ENCODE data around the gene PNLIPRP2.

The PNLIPRP2 gene

DNA sequence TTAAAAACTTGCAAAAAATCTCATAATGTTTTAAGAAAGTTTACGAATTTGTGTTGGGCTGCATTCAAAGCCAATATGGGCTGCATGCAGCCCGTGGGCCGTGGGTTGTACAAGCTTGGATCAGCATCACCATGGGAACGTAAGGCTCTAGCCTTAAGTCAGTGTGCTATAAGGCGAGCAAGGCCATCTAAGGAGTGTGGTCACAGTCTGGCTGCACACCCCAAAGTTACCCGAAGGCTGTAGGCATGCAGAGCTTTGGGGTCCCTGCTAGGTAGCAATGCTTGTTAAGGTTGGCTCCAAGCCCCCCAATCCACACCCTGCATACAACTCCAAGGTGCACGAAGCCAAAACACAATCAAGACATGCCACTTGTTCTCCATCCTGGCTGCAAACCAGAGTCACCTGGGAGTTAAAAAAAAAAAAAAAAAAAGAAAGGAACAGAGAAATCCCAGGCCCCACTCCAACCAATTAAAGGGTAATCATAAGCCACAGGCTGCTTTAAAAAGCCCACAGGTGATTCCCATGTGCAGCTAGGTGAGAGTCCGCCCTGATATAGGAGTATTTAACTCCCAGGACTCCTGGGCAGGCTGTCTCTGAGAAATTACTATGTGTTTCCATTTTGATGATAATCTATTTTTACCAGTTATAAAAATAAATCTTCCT, 8.5 kb upstream of the PNLIPRP2 start:
- DNase-seq (ENCODE audit: low spot score), result no peak

- no peak for DNase-seq (ENCODE audit: low spot score)
These were observed 7.3 kb upstream of the PNLIPRP2 start for GRCh38 chr10:116613471-116613870.

- no peak for DNase-seq (ENCODE audit: low spot score)
These were observed 6.0 kb upstream of the PNLIPRP2 start for GRCh38 chr10:116614796-116615195.

- DNase-seq (ENCODE audit: low spot score), result no peak
These were observed 5.5 kb upstream of the PNLIPRP2 start for GRCh38 chr10:116615199-116615776.

DNA sequence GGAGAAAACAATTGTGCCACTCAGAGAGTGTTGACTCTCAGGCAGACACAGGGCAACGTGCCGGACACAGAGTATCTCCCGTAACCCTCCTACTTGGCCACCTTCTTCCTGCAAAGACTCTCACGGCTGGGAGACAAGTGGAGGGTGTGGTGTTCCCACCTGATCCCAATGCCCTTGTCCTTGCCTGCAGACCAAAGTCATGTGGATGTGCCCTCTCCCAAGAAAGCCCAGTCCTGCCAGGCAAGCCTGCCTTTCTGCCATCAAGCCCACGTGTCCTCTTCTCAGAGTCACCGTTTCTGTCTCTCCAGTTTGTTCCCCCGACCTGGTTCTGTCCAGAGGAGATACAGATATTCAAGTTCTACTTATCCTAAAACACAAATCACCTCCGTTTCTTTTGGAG, 723 bp downstream of the PNLIPRP2 start:
- DNase-seq (ENCODE audit: low spot score), result no peak

DNA sequence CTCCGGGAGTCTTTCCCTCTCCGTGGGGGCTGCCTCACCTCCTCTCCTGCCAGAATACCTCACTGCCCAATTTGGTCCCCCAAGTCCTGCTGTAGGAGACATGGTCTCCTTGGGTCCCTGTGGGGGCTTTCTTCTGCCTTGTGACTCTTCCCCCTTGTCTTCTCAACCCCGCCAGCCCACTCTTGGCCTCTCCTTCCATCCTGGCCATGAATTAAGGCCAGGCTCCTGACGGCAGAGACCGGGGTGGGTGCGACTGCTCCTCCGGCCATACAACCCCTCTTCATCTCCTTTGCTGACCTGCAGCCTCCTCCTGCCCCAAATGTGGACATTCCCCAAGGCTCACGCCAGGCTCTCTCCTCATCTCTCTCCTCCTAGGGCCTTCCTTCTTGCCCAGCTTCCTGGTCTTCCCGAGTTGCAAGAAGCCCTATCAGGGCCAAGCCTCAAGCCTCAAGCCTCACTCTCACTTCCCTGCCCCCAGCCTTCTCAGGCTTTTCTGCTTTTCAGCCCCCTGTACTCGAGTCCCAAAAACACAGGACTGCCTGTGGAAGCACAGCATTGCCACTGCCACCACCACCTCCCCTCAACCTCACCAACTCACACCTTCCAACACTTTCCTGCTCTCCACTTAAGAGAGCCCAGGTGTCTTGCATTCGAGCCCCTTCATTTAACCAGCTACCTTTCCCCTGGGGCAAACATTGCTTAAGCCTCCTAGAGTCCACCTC, 1.3 kb downstream of the PNLIPRP2 start:
- no peak for DNase-seq (ENCODE audit: low spot score)

DNA sequence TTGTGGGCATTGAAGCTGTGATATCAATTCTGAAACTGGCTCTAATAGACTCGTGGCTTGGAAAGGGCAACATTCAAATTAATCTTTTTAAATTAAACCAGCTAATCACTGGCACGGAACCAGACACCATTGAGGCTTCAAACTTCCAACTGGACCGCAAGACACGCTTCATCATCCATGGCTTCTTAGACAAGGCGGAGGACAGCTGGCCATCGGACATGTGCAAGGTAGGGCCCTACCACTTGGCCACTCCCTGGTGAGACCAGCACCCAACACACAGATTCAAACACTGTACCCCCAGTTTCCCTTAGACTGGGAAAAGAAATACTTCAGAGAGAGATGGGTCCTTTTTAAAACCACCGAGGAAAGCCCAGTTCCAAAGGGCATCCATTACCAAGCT, 5.1 kb downstream of the PNLIPRP2 start:
- no peak for DNase-seq (ENCODE audit: low spot score)

DNA sequence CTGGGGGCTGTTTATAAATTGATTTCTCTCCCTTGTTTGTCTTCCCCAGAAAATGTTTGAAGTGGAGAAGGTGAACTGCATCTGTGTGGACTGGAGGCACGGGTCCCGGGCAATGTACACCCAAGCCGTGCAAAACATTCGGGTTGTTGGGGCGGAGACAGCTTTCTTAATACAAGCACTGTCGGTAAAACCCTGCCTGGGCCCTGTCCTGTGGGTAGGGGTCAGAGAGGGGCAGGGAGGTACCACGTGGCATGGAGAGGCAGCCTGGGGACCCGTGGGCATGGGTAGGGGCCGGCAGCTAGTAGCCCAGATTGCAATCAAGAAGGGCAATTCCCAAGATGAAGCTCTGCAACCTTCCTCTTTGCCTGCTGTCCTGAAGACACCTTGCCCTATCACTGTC, 6.1 kb downstream of the PNLIPRP2 start:
- no peak for DNase-seq (ENCODE audit: low spot score)

DNA sequence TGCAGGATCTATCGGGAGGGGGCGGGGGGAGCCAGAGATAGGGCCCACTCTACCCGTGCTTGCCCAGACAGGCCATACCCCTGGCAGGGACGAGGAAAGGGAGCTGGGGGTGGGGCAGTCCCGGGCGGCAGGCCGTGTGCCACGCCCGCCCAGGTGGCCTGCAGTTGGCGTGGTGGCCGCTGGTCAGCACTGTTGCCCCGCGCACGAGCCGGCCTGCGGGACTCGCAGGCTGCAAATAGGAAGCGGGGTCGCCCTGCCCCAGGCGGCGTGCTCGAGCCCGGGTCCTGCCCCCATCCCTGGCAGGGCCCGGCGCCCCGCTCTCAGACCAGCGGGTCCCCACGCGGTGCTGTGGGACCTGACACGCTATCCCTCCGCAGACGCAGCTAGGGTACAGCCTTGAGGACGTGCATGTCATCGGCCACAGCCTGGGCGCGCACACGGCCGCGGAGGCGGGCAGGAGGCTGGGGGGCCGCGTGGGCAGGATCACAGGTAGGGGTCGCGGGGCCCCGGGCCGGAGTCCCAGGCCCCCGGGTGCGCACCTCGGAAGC, 6.7 kb downstream of the PNLIPRP2 start:
- DNase-seq (ENCODE audit: low spot score), result no peak

DNA sequence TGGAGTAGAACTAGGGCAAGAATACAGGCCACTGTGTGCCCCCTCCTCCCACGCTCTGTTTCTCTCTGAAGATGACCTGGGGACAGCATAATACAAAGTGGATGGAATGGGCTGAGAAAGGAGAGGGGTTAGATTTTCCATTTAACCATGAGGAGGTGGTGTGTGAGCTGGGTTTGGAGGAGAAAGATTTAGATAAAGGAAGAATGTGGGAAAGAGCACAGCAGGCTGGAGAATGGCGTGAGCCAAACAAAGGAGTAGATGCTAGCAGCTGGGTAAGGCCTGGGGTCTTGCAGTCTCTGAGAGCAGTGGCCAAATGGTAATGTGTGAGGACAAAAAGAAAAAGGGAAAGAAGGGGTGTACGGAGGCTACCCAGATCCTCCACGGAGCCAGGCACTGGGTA, 8.6 kb downstream of the PNLIPRP2 start:
- no peak for DNase-seq (ENCODE audit: low spot score)

- no peak for DNase-seq (ENCODE audit: low spot score)
These were observed 9.3 kb downstream of the PNLIPRP2 start for GRCh38 chr10:116630020-116630419.

DNA sequence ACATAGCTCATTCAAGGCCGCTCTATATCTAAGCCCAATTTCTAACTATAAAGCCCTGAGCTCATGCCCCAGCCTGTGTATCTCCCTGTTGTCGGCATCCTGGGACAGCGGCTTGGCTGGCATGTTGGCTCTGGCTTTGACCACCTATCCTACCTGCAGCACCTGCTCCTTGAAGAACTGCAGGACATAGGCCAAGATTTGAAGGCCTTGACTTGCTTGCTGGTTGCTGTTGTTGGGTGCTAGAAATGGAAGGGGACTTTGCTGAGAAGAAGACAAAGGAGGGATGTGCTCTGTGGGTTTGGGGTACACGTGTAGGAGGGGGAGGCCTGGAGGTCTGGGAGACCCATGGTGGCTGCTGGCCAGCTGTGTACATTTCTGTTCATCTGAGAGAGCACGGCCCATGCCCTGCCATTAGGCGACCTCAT, 11.1 kb downstream of the PNLIPRP2 start:
- no peak for DNase-seq (ENCODE audit: low spot score)

GRCh38 chr10:116632596-116633215, 12.0 kb downstream of the PNLIPRP2 start:
- no peak for DNase-seq (ENCODE audit: low spot score)

- no peak for DNase-seq (ENCODE audit: low spot score)
These were observed 12.5 kb downstream of the PNLIPRP2 start for GRCh38 chr10:116633216-116633600.

DNA sequence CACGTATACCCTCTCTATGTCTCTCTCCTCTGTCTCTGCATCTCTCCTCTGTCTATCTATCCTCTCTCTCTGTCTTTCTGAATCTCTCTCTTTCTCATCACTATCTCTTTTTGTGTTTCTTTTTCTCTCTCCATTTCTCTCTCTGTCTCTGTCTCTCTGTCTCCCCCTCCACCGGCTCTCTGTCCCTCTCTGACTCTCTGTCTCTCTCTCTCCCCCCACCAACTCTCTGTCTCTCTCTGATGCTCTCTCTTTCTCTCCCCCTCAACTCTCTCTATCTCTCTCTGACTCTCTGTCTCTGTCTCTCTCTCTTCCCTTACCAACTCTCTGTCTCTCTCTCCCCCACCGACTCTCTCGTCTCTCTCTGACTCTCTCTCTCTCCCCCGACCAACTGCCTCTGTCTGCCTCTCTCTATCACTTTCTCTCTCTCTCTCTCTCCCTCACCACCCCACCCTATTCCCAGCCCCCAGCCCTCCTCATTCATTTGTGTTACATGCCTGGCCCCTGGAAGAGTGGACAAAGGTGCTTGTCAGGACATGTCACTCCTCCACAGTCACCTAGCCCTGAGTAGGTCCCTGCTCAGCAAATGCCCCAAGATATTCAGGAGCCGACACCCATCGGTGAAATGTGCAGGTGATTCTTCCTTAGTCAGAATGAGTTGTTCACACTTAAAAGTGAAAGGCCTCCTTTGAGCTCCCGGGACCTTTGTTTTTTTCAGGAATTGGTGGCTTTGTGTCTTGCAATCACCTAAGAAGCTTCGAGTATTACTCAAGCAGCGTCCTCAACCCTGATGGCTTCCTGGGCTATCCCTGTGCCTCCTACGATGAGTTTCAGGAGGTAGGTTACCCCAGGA, 13.6 kb downstream of the PNLIPRP2 start:
- no peak for DNase-seq (ENCODE audit: low spot score)

- no peak for DNase-seq (ENCODE audit: low spot score)
These were observed 15.6 kb downstream of the PNLIPRP2 start for GRCh38 chr10:116636385-116636784.

- no peak for DNase-seq (ENCODE audit: low spot score)
These were observed 16.2 kb downstream of the PNLIPRP2 start for GRCh38 chr10:116636976-116637375.

GRCh38 chr10:116637830-116638229, 17.1 kb downstream of the PNLIPRP2 start:
- no peak for DNase-seq (ENCODE audit: low spot score)

- DNase-seq (ENCODE audit: low spot score), result no peak
These were observed 25.7 kb downstream of the PNLIPRP2 start for GRCh38 chr10:116646502-116646901.

DNA sequence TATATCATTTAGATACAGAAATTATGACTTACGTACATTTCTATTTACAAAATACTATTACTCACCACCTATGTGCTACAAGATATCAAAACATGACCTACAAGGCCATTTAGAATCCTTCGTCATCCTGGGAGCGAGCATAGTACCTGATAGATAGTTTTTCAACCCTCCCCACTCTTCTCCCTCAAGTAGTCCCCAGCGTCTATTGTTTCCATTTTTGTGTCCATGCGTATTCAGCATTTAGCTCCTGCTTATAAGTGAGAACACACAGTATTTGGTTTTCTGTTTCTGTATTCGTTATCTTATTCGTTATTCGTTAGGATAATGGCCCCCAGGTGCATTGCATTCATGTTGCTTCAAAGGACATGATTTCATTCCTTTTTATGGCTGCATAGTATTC, 28.1 kb downstream of the PNLIPRP2 start:
- no peak for DNase-seq (ENCODE audit: low spot score)

DNA sequence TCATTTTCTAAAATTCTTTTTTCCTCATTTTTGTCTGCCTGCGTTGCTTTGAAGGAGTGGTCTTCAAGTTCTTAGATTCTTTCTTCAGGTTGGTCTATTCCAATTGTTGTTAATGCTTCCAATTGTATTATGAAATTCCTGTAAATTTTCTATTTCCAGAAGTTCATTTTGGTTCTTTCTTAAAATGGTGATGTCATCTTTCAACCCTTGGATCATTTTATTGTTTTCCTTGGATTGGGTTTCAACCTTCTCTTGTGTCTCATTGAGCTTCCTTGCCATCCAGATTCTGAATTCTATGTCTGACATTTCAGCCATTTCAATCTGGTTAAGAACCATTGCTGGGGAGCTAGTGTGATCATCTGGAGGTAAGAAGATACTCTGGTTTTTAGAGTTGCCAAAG, 33.1 kb downstream of the PNLIPRP2 start:
- no peak for DNase-seq (ENCODE audit: low spot score)

DNA sequence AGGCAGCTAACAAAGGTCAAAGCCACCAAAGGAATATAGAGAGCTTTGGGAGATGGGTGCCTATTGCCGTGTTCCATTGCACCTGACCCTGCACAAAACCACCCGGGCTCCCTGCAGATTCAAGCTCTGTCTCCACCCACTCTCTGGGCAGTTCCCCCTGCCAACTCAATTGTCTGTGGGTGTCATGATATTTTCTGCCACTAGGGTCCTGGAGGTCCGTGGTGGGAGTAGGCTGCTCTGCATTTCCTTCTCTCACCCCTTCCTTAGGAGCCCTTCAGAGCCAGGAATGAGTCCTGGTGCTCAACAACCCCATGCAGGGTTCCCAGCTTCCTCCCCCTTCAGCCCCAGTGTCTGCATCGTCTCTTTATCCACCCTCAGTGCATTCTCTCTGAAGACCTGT, 34.1 kb downstream of the PNLIPRP2 start:
- DNase-seq (ENCODE audit: low spot score), result no peak

All from Ammon's horn (tissue), 1 donor.